Ishikawa (cell line): ENCODE results near the gene NDUFB8.

Experiments used
- CEBPB ChIP-seq: IDR thresholded peaks from 2 replicates; pipeline ENCODE4 v1.6.1; 2012
- CREB1 ChIP-seq: IDR thresholded peaks from 2 replicates; pipeline ENCODE4 v1.6.1; 2012; ENCODE audit warnings: low read depth
- EGR1 ChIP-seq: IDR thresholded peaks from 2 replicates; pipeline ENCODE4 v1.6.1; 2012
- EP300 ChIP-seq: IDR thresholded peaks from 2 replicates; pipeline ENCODE4 v1.6.1; 2012; ENCODE audit warnings: borderline replicate concordance
- FOXM1 ChIP-seq: IDR thresholded peaks from 2 replicates; pipeline ENCODE4 v1.6.1; 2012; ENCODE audit warnings: low read depth, borderline replicate concordance
- RAD21 ChIP-seq: IDR thresholded peaks from 2 replicates; pipeline ENCODE4 v1.6.1; 2012; ENCODE audit warnings: low read depth
- TAF1 ChIP-seq: IDR thresholded peaks from 2 replicates; pipeline ENCODE4 v1.6.1; 2012; ENCODE audit warnings: low read depth, mild to moderate bottlenecking
- TEAD4 ChIP-seq: IDR thresholded peaks from 2 replicates; pipeline ENCODE4 v1.6.1; 2012
- USF1 ChIP-seq: IDR thresholded peaks from 2 replicates; pipeline ENCODE4 v1.6.1; 2012
- YY1 ChIP-seq: IDR thresholded peaks from 2 replicates; pipeline ENCODE4 v1.6.1; 2012; ENCODE audit warnings: low read depth
- ZBTB7A ChIP-seq: IDR thresholded peaks from 2 replicates; pipeline ENCODE4 v1.6.1; 2012; ENCODE audit warnings: low read depth
- TF ChIP-seq, protein P1 (sequence below): IDR thresholded peaks from 2 replicates; pipeline ENCODE4 v1.6.1; 2012

DNA sequence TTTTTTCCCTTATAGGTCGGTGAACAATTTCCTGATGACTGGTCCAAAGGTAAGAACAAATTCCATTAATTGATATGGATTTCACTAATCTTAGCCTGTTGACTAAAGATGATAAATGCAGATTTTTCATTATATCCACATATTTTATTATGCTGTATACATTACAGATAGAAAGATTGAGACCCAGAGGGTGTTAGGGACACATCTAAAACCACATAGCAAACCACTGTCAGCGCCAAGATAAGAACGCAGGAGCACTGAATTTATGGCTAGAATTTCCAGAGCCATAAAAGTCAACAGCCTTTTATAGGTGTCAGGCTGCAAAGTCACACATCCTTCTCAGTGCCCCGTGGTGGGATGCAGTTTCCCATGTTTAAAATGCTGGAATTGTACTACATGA is 50.6 kb downstream of the NDUFB8 start:
- TF ChIP-seq RAD21, result no peak
- TF ChIP-seq CREB1, result no peak
- no peak for TF ChIP-seq ZBTB7A
- no peak for TF ChIP-seq EP300
- TF ChIP-seq EGR1, result no peak
- TF ChIP-seq YY1, result no peak
- TF ChIP-seq CEBPB, result no peak
- TF ChIP-seq TEAD4, result no peak
- TF ChIP-seq FOXM1, result no peak
- no peak for TF ChIP-seq USF1
- TF ChIP-seq, protein P1, sequence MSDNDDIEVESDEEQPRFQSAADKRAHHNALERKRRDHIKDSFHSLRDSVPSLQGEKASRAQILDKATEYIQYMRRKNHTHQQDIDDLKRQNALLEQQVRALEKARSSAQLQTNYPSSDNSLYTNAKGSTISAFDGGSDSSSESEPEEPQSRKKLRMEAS, result no peak
- no peak for TF ChIP-seq TAF1
